Measurements from ENCODE around the gene ARHGAP19.

- TF ChIP-seq POLR2A (IDR thresholded peaks at IDR 0.05; ENCODE audit: low read length) (no peak), GATA1 (IDR thresholded peaks at IDR 0.05; ENCODE audit: low read depth, low read length) (no peak)
Measured at GRCh38 chr10:97196223-97197029, 96.0 kb downstream of the ARHGAP19 start.
